Lower lobe of right lung (tissue), 2 donors: ENCODE results near the gene DCLK2. TPM values are rescaled to one million over a fixed set of nuclear protein-coding genes. Genes with fewer than 3 reads are reported as not detected.
A peak's percentile ranks its signal among the peaks of the same experiment; 100 is the strongest.

Experiments
- ATAC-seq, 2 donors: fragments of 200-7000 bp; cut with Tn5 transposase; one replicate each; pipeline ENCODE4 v1.9.1; 2020 to 2022; ENCODE audit warnings: mild to moderate bottlenecking in 2 of 2, moderate library complexity in 2 of 2
- DNase-seq: peaks from one replicate; pipeline ENCODE4 v3.0.0-alpha.2; 2020
- H3K27ac ChIP-seq: fragments of 200-600 bp; one replicate; pipeline ENCODE4 v1.8.0; 2022
- H3K27me3 ChIP-seq: fragments of 200-600 bp; one replicate; pipeline ENCODE4 v1.8.0; 2022; ENCODE audit warnings: low read depth
- H3K36me3 ChIP-seq: fragments of 200-600 bp; one replicate; pipeline ENCODE4 v1.8.0; 2022; ENCODE audit warnings: mild to moderate bottlenecking
- H3K4me1 ChIP-seq: fragments of 200-600 bp; one replicate; pipeline ENCODE4 v1.8.0; 2022
- H3K4me3 ChIP-seq: fragments of 200-600 bp; one replicate; pipeline ENCODE4 v1.8.0; 2022; ENCODE audit warnings: mild to moderate bottlenecking
- H3K9me3 ChIP-seq: fragments of 200-600 bp; one replicate; pipeline ENCODE4 v1.8.0; 2022
- CTCF ChIP-seq: fragments of 200-600 bp; IDR thresholded peaks from one replicate; pipeline ENCODE4 v1.8.0; 2022; ENCODE audit warnings: antibody characterized with exemption, mild to moderate bottlenecking
- intact Hi-C: fragments of 100-400 bp; cut with DNase I; formaldehyde crosslinking; loops from one replicate; pipeline ENCODE4 v1.11.0; 2022
- total RNA-seq: library from RNA; stranded (reverse); fragmentation: NEBNext Ultra II Directional; extraction: Animal tissue kit (Norgen Biotek cat#: 25700); gene quantifications from one replicate; pipeline ENCODE4 v1.2.1, GENCODE V29; 2021
- donor health status: DM: no; HTN: yes; CAD: no; lungs with severe emphysema.

DCLK2 gene
- total RNA-seq, 1 donor from 2014 or later = 2.9 TPM

- no peaks in the 10 kb centered on the region for H3K4me1 ChIP-seq
- DNase-seq (no peak), ATAC-seq (no peak)
- no peak overlapping the region for H3K4me3 ChIP-seq
- H3K27ac ChIP-seq = no peak overlapping the region
- no peak for TF ChIP-seq CTCF
- no peaks in the 10 kb centered on the region for H3K9me3 ChIP-seq
- peaks cover 18% of the 10 kb centered on the region for H3K36me3 ChIP-seq
- H3K27me3 ChIP-seq = no peaks in the 10 kb centered on the region
- intact Hi-C loops = no loop called here
These were observed 190.2 kb downstream of the DCLK2 start for GRCh38 chr4:150268444-150268843.

- no peak for DNase-seq
- Histone ChIP-seq H3K4me3 (no peak overlapping the region), H3K36me3 (peaks cover 26% of the 10 kb centered on the region), H3K27ac (no peak overlapping the region), H3K4me1 (no peaks in the 10 kb centered on the region), H3K9me3 (no peaks in the 10 kb centered on the region), H3K27me3 (no peaks in the 10 kb centered on the region)
- intact Hi-C loops = no loop called here
- no peak for TF ChIP-seq CTCF
- no peak for ATAC-seq
These were observed 200.0 kb downstream of the DCLK2 start for GRCh38 chr4:150278206-150278605.

GRCh38 chr4:150280081-150280895 is 202.0 kb downstream of the DCLK2 start:
- Histone ChIP-seq H3K4me1 (no peaks in the 10 kb centered on the region), H3K9me3 (no peaks in the 10 kb centered on the region), H3K27ac (no peak overlapping the region), H3K4me3 (no peak overlapping the region), H3K36me3 (peaks cover 29% of the 10 kb centered on the region), H3K27me3 (no peaks in the 10 kb centered on the region)
- intact Hi-C loops = no loop called here
- no peak for TF ChIP-seq CTCF
- DNase-seq = no peak
- ATAC-seq = peak in 1 of 2 donors; percentile 64

GRCh38 chr4:150280975-150281374 is 202.7 kb downstream of the DCLK2 start:
- Histone ChIP-seq H3K4me1 (no peaks in the 10 kb centered on the region), H3K27me3 (no peaks in the 10 kb centered on the region), H3K36me3 (peaks cover 29% of the 10 kb centered on the region), H3K4me3 (no peak overlapping the region), H3K27ac (no peak overlapping the region), H3K9me3 (no peaks in the 10 kb centered on the region)
- intact Hi-C loops = no loop called here
- DNase-seq (no peak), ATAC-seq (no peak)
- TF ChIP-seq CTCF = no peak

- no peak overlapping the region for H3K4me3 ChIP-seq
- ATAC-seq = no peak
- no peak for DNase-seq
- H3K4me1 ChIP-seq = no peaks in the 10 kb centered on the region
- no peaks in the 10 kb centered on the region for H3K9me3 ChIP-seq
- TF ChIP-seq CTCF = no peak
- no peaks in the 10 kb centered on the region for H3K27me3 ChIP-seq
- H3K36me3 ChIP-seq = peaks cover 29% of the 10 kb centered on the region
- intact Hi-C loops = no loop called here
- no peak overlapping the region for H3K27ac ChIP-seq
These were observed 205.4 kb downstream of the DCLK2 start for GRCh38 chr4:150283689-150284088.
